GM12878 (cell line): ENCODE results near the gene MRPS18A. TPM values are rescaled to one million over a fixed set of nuclear protein-coding genes. Genes with fewer than 3 reads are reported as not detected.

Source experiments
- ATAC-seq: fragments of 200-7000 bp; cut with Tn5 transposase; 3 replicates; pipeline ENCODE4 v1.9.1; 2020; ENCODE audit warnings: mild to moderate bottlenecking, moderate library complexity
- BruUV-seq: library from RNA; stranded (reverse); fragments of 400-500 nt; replicated peaks from 2 replicates; lab custom pipeline; 2021; lab: Mats Ljungman, UMichigan
- CTCF ChIA-PET: fragments of 300-600 bp; sonication (Branson Sonifier 250); formaldehyde crosslinking; extraction: SDS; loops from one replicate; lab custom pipeline; 2021; ENCODE audit warnings: inconsistent platforms; lab: Yijun Ruan, JAX
- POLR2A ChIA-PET: fragments of 350-600 bp; formaldehyde crosslinking; extraction: SDS; loops from one replicate; lab custom pipeline; 2021; ENCODE audit warnings: inconsistent platforms; lab: Charles Lee
- RAD21 ChIA-PET: fragments of 300-600 bp; sonication (Branson Sonifier 250); formaldehyde crosslinking; loops from one replicate; lab custom pipeline; 2023; ENCODE audit warnings: antibody characterized with exemption; ENCODE audit not compliant: unreplicated experiment; lab: Charles Lee
- SMC1A ChIA-PET: fragments of 300-600 bp; sonication (Branson Sonifier 250); formaldehyde crosslinking; loops from one replicate; lab custom pipeline; 2023; ENCODE audit not compliant: unreplicated experiment, uncharacterized antibody; lab: Charles Lee
- DNase-seq: peaks from one replicate; pipeline ENCODE4 v3.0.0-alpha.2; 2011; ENCODE audit warnings: low read depth, low spot score
- FAIRE-seq: peaks from 3 replicates; lab custom pipeline; 2011; peaks lifted over from hg19 to GRCh38; lab: Jason Lieb, UNC
- H2AFZ ChIP-seq: 2 replicates; pipeline ENCODE4 v1.6.0; 2011; ENCODE audit warnings: low read depth, low read length, control low read depth; ENCODE audit not compliant: control insufficient read depth
- H3K27ac ChIP-seq: 2 replicates; pipeline ENCODE4 v1.5.1; 2011; ENCODE audit warnings: control low read depth; ENCODE audit not compliant: control insufficient read depth, insufficient read depth
- H3K27me3 ChIP-seq, 2 experiments: replicated peaks in 1 of 2; 2 replicates each; pipeline versions ENCODE4 v1.6.0 to v1.6.1; 2011; ENCODE audit warnings: low read length in 1 of 2; ENCODE audit not compliant: control insufficient read depth in 2 of 2, insufficient read depth in 2 of 2
- H3K36me3 ChIP-seq, 2 experiments: 2 replicates each; pipeline ENCODE4 v1.5.1; 2011; ENCODE audit warnings: low read length in 1 of 2; ENCODE audit not compliant: control insufficient read depth in 2 of 2, insufficient read depth in 2 of 2
- H3K4me1 ChIP-seq: 2 replicates; pipeline ENCODE4 v1.6.1; 2011; ENCODE audit warnings: mild to moderate bottlenecking, low read length, moderate library complexity, mixed read lengths; ENCODE audit not compliant: control insufficient read depth, insufficient read depth
- H3K4me2 ChIP-seq: 2 replicates; pipeline ENCODE4 v1.6.0; 2011; ENCODE audit warnings: control low read depth; ENCODE audit not compliant: control insufficient read depth, insufficient read depth
- H3K4me3 ChIP-seq: fragments of 200-600 bp; sonication (generic); 2 replicates; pipeline ENCODE4 v1.5.1; 2016
- H3K79me2 ChIP-seq: 2 replicates; pipeline ENCODE4 v1.6.0; 2011; ENCODE audit warnings: low read length; ENCODE audit not compliant: control insufficient read depth, insufficient read depth
- H3K9ac ChIP-seq: 2 replicates; pipeline ENCODE4 v1.8.0; 2011; ENCODE audit warnings: low read length, control low read depth, mixed read lengths; ENCODE audit not compliant: control insufficient read depth, insufficient read depth
- H3K9me3 ChIP-seq: replicated peaks from 3 replicates; pipeline ENCODE4 v1.5.1; 2011; ENCODE audit warnings: mild to moderate bottlenecking, low read length; ENCODE audit not compliant: control insufficient read depth, insufficient read depth
- H4K20me1 ChIP-seq: 2 replicates; pipeline ENCODE4 v1.6.0; 2011; ENCODE audit not compliant: control insufficient read depth, insufficient read depth
- BACH1 ChIP-seq: fragments of 450-650 bp; IDR thresholded peaks from 2 replicates; pipeline ENCODE4 v1.6.1; 2017; ENCODE audit warnings: mild to moderate bottlenecking, borderline replicate concordance
- BRCA1 ChIP-seq: IDR thresholded peaks from 2 replicates; pipeline ENCODE4 v1.6.1; 2011; ENCODE audit warnings: low read depth, low read length, improper control_type of control experiment
- MYB ChIP-seq: fragments of 150-350 bp; IDR thresholded peaks from 2 replicates; pipeline ENCODE4 v1.6.1; 2014; ENCODE audit warnings: mild to moderate bottlenecking, low read depth, low read length, borderline replicate concordance
- POU2F2 ChIP-seq: IDR thresholded peaks from 3 replicates; pipeline ENCODE4 v1.6.1; 2011; ENCODE audit warnings: low read depth, mild to moderate bottlenecking, low read length, borderline replicate concordance
- RB1 ChIP-seq: fragments of 450-650 bp; formaldehyde crosslinking; IDR thresholded peaks from 2 replicates; pipeline ENCODE4 v1.6.1; 2017; ENCODE audit warnings: mild to moderate bottlenecking, borderline replicate concordance
- RFX5 ChIP-seq: IDR thresholded peaks from 2 replicates; pipeline ENCODE4 v1.6.1; 2011; ENCODE audit warnings: low read depth, low read length, improper control_type of control experiment
- SIN3A ChIP-seq: IDR thresholded peaks from 2 replicates; pipeline ENCODE4 v1.6.1; 2012; ENCODE audit warnings: low read depth, low read length, improper control_type of control experiment
- TARDBP ChIP-seq: IDR thresholded peaks from 2 replicates; pipeline ENCODE4 v1.6.1; 2016; ENCODE audit warnings: borderline replicate concordance
- ZNF217 ChIP-seq: fragments of 450-650 bp; IDR thresholded peaks from 2 replicates; pipeline ENCODE4 v1.6.1; 2017; ENCODE audit warnings: antibody characterized with exemption, mild to moderate bottlenecking
- ZNF24 ChIP-seq: fragments of 450-650 bp; IDR thresholded peaks from 2 replicates; pipeline ENCODE4 v1.6.1; 2017; ENCODE audit warnings: antibody characterized with exemption, mild to moderate bottlenecking
- WGBS: methylation state at CpG from one replicate; pipeline ENCODE4 v1.1.6; 2016; ENCODE audit warnings: low lambda C conversion rate; ENCODE audit not compliant: insufficient replicate concordance, insufficient coverage; ENCODE audit errors: missing lambda C conversion rate; 5-methylcytosine and 5-hydroxymethylcytosine counted together
- in situ Hi-C: fragments of 300-500 bp; cut with MboI; formaldehyde crosslinking; loops from 9 replicates; pipeline ENCODE4 v1.14.3; 2018; ENCODE audit warnings: mixed read lengths
- intact Hi-C: fragments of 100-400 bp; cut with micrococcal nuclease; formaldehyde crosslinking; loops from one replicate; pipeline ENCODE4 v1.14.2; 2022; ENCODE audit not compliant: unreplicated experiment
- polyA plus RNA-seq, 11 experiments: library from polyadenylated mRNA; depleted of rRNA in 4 of 11; unstranded in 6 of 11; stranded (reverse) in 5 of 11; fragments of >200 nt; fragmentation: Nextera tagmentation in 4 of 11; fragmentation: Illumina TruSeq in 1 of 11; extraction: Ambion mirVana in 4 of 11; extraction: Trizol in 1 of 11; gene quantifications; 1 replicate in 1 of 11; 2 replicates in 10 of 11; pipeline versions ENCODE4 v1.2.1 to v1.2.3, GENCODE V29; 2011 to 2016; ENCODE audit warnings: inconsistent platforms in 2 of 11, missing spikeins in 2 of 11, low read depth in 1 of 11
- total RNA-seq, 4 experiments: library from RNA; depleted of rRNA in 3 of 4; stranded (reverse); fragments of >200 nt in 3 of 4; fragmentation: Illumina TruSeq in 1 of 4; extraction: Trizol in 1 of 4; gene quantifications; 2 replicates each; pipeline versions ENCODE4 v1.2.1 to v1.2.3, GENCODE V29; 2013 to 2021
- TF ChIP-seq, protein P1 (sequence below): IDR thresholded peaks from 2 replicates; pipeline ENCODE4 v1.6.1; 2011; ENCODE audit warnings: low read depth, low read length, improper control_type of control experiment, borderline replicate concordance
- TF ChIP-seq, protein P2 (sequence below): fragments of 150-350 bp; IDR thresholded peaks from 2 replicates; pipeline ENCODE4 v1.6.1; 2014; ENCODE audit warnings: mild to moderate bottlenecking, low read depth, low read length
- TF ChIP-seq, protein P3 (sequence below): IDR thresholded peaks from 2 replicates; pipeline ENCODE4 v1.6.1; 2011; ENCODE audit warnings: borderline replicate concordance, low read depth, mild to moderate bottlenecking, moderate library complexity, low read length; ENCODE audit not compliant: insufficient read depth, poor library complexity, severe bottlenecking

MRPS18A gene
- total and polyA plus RNA-seq, 10 of the 15 experiments (the other 5 are each of a cell fraction or from before 2014, with no cell fraction given), result 66.3 to 158 (median 98.7) TPM

DNA sequence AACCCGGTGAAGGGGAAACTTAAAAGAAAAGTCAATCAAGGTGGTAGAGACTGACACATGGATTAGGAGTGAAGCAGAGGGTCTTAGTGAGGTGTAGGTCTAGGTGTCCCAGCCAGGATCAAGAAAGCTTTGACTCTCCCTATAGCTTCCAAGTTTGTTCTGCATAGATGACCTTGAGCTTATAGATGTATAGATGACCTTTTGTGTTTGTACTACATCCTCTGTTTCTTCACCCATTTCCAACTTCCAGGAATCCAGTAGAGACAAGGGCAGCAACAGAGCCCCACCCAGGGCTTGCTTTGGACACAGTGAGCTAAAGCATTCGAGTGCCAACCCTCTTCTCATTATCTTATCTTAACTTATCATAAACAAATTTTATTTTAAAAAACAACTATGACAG lies 1.8 kb upstream of the MRPS18A start:
- no peak overlapping the region for H3K27ac ChIP-seq
- H3K27me3 ChIP-seq, result no peaks in the 10 kb centered on the region
- POLR2A ChIA-PET, result interaction anchor here (2.1 to 3.1 kb wide), 2 partner anchors 42 to 60 kb away, joined by 4 to 16 read pairs; partner anchors contain the start of gene GTPBP2
- H3K79me2 ChIP-seq, result peaks cover 38% of the 10 kb centered on the region
- no peaks in the 10 kb centered on the region for H3K9me3 ChIP-seq
- DNase-seq (no peak), ATAC-seq (no peak), FAIRE-seq (no peak)
- H3K4me2 ChIP-seq, result no peak overlapping the region
- CTCF ChIA-PET, result interaction anchor here (0.7 to 3.6 kb wide), 3 partner anchors 19 to 85 kb away, joined by 3 to 10 read pairs (median 5); no protein-coding TSS in a partner anchor
- RAD21 ChIA-PET, result interaction anchor here (1.1 kb wide), 1 partner anchor 17 kb away, joined by 3 read pairs; no protein-coding TSS in a partner anchor
- 39% methylated on average over 2 of the region's 2 CpGs for WGBS
- no peak overlapping the region for H2AFZ ChIP-seq
- intact Hi-C loops (no loop called here), in situ Hi-C loops (no loop called here)
- H4K20me1 ChIP-seq, result no peaks in the 10 kb centered on the region
- BruUV-seq, result no TSS peak
- no peak overlapping the region for H3K4me3 ChIP-seq
- TF ChIP-seq BRCA1, result no peak
- TF ChIP-seq ZNF24, result no peak
- TF ChIP-seq, protein P1, sequence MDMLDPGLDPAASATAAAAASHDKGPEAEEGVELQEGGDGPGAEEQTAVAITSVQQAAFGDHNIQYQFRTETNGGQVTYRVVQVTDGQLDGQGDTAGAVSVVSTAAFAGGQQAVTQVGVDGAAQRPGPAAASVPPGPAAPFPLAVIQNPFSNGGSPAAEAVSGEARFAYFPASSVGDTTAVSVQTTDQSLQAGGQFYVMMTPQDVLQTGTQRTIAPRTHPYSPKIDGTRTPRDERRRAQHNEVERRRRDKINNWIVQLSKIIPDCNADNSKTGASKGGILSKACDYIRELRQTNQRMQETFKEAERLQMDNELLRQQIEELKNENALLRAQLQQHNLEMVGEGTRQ, result no peak
- TF ChIP-seq RB1, result no peak
- TF ChIP-seq RFX5, result no peak
- H3K4me1 ChIP-seq, result peaks cover 14% of the 10 kb centered on the region
- H3K9ac ChIP-seq, result no peak overlapping the region
- H3K36me3 ChIP-seq, result no peaks in the 10 kb centered on the region
- SMC1A ChIA-PET, result interaction anchor here (0.6 to 2.5 kb wide), 7 partner anchors 11 to 973 kb away, joined by 3 to 11 read pairs (median 4); no protein-coding TSS in a partner anchor

- peak overlapping the region; percentile 98 for H3K4me3 ChIP-seq
- no TSS peak for BruUV-seq
- H3K4me2 ChIP-seq, result peak overlapping the region; percentile 95
- H3K79me2 ChIP-seq, result peaks cover 61% of the 10 kb centered on the region
- intact Hi-C loops, result no loop called here
- no peaks in the 10 kb centered on the region for H3K36me3 ChIP-seq
- H4K20me1 ChIP-seq, result no peaks in the 10 kb centered on the region
- in situ Hi-C loops, result no loop called here
- peak overlapping the region; percentile 86 for H3K27ac ChIP-seq
- H2AFZ ChIP-seq, result peak overlapping the region; percentile 62; the same call in 1 of the 2 replicates
- under 1% methylated on average over 10 of the region's 10 CpGs for WGBS
- CTCF ChIA-PET, result interaction anchor here (1.1 to 3.6 kb wide), 8 partner anchors 9 to 392 kb away, joined by 3 to 10 read pairs (median 5); no protein-coding TSS in a partner anchor
- no peak for ATAC-seq
- H3K4me1 ChIP-seq, result peaks cover 18% of the 10 kb centered on the region
- DNase-seq, result no peak
- no peaks in the 10 kb centered on the region for H3K9me3 ChIP-seq
- SMC1A ChIA-PET, result interaction anchor here (1.5 to 2.3 kb wide), 3 partner anchors 12 to 22 kb away, joined by 3 to 9 read pairs (median 4); no protein-coding TSS in a partner anchor
- no peak for FAIRE-seq
- RAD21 ChIA-PET, result interaction anchor here (1.1 to 1.5 kb wide), 2 partner anchors 28 to 37 kb away, joined by 5 to 6 read pairs; no protein-coding TSS in a partner anchor
- H3K9ac ChIP-seq, result peak overlapping the region; percentile 91
- POLR2A ChIA-PET, result interaction anchor here (1.3 to 1.8 kb wide), 4 partner anchors 19 to 394 kb away, joined by 3 to 8 read pairs (median 6); partner anchors contain the start of gene MAD2L1BP
- no peaks in the 10 kb centered on the region for H3K27me3 ChIP-seq
- no peak for TF ChIP-seq SIN3A
- TF ChIP-seq POU2F2, result no peak
- no peak for TF ChIP-seq BACH1
- TF ChIP-seq MYB, result no peak
- TF ChIP-seq ZNF217, result no peak
- TF ChIP-seq, protein P2, sequence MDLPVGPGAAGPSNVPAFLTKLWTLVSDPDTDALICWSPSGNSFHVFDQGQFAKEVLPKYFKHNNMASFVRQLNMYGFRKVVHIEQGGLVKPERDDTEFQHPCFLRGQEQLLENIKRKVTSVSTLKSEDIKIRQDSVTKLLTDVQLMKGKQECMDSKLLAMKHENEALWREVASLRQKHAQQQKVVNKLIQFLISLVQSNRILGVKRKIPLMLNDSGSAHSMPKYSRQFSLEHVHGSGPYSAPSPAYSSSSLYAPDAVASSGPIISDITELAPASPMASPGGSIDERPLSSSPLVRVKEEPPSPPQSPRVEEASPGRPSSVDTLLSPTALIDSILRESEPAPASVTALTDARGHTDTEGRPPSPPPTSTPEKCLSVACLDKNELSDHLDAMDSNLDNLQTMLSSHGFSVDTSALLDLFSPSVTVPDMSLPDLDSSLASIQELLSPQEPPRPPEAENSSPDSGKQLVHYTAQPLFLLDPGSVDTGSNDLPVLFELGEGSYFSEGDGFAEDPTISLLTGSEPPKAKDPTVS, result no peak
- TF ChIP-seq, protein P3, sequence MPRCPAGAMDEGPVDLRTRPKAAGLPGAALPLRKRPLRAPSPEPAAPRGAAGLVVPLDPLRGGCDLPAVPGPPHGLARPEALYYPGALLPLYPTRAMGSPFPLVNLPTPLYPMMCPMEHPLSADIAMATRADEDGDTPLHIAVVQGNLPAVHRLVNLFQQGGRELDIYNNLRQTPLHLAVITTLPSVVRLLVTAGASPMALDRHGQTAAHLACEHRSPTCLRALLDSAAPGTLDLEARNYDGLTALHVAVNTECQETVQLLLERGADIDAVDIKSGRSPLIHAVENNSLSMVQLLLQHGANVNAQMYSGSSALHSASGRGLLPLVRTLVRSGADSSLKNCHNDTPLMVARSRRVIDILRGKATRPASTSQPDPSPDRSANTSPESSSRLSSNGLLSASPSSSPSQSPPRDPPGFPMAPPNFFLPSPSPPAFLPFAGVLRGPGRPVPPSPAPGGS, result no peak
- no peak for TF ChIP-seq TARDBP
These were observed 533 bp downstream of the MRPS18A start for GRCh38 chr6:43687079-43687436.
